C4-2B (cell line): ENCODE measurements around the gene WWOX.

Source experiments
- CTCF ChIP-seq: fragments of 450-650 bp; conservative IDR thresholded peaks from 2 replicates; pipeline ENCODE4 v1.5.1; 2017; ENCODE audit warnings: mild to moderate bottlenecking
- ZFX ChIP-seq: fragments of 450-650 bp; IDR thresholded peaks from 2 replicates; pipeline ENCODE4 v1.6.1; 2017

DNA sequence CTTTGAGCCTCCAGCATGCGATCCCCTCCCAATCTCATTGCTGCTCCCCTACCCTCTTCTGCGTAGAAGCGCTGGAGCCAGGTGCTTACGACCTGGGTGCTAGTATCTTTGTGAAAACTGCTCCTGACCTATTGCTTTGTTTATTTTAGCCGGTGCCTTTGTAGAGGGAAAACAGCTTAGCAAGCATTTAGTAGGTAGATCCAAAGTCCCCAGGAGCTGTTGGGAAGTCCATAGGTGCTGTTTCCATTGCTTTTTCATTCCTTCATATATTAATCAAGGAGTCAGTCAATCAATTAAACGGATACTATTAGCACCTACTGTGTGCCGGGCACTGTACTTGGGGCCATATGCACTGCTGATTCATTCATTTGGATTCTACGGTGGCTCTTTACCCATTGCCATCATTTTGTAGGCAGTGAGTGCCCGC, 497.6 kb downstream of the WWOX start:
- TF ChIP-seq CTCF (no peak), ZFX (no peak)
